ENCODE data around the gene SH3GLB1. TPM values are rescaled to one million over a fixed set of nuclear protein-coding genes. Genes with fewer than 3 reads are reported as not detected.

Gene SH3GLB1
- polyA plus RNA-seq, 1 donor from 2014 or later: 42.1 TPM

GRCh38 chr1:86753700-86754099 is 49.3 kb downstream of the SH3GLB1 start:
- peaks cover 5% of the 10 kb centered on the region for H3K27me3 Mint-ChIP-seq
- H3K4me3 Mint-ChIP-seq: no peak overlapping the region
- H3K27ac Mint-ChIP-seq: no peak overlapping the region
- peaks cover 6 to 10% (median 6%) of the 10 kb centered on the region in 3 donors for H3K4me1 Mint-ChIP-seq
- no peaks in the 10 kb centered on the region for H3K36me3 Mint-ChIP-seq
- H3K9me3 Mint-ChIP-seq: peaks cover 0 to 4% (median 0%) of the 10 kb centered on the region in 3 donors

DNA sequence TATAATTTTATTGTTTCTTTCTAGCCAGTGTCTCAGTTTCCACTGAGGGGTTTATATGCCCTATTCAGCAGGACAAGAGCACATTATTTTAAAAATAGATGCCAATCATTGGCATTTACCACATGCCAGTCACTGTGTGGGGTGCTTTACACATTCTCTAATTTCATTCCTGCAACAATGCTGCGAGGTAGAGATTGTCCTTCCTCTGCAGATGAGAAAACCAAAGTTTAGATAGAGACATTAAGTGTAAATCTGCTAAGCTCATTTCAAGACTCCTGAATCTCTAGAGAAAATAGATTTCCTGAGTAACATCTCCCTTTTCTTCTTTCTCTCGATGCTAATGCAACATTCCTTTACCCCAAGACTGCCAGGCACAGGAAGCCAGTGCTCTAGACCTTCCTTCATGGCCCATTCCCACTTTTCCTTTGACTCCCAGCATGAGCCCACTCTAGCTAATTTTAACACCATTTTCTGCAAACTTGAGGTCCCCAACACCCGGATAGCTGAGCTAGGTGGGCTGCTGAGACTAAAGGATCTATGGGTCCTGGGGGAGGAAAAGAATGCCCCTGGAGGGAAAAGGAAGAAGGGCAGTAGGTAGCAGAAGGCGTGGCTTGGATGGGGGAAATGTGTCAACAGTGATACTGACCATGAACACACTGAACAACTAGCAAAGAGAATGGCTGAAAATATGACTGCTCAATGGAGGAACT is 50.0 kb downstream of the SH3GLB1 start:
- Mint-ChIP-seq H3K27ac (peak overlapping the region in 1 of 3 donors; percentile 4), H3K4me1 (peaks cover 6 to 10% (median 6%) of the 10 kb centered on the region in 3 donors), H3K36me3 (no peaks in the 10 kb centered on the region), H3K9me3 (peaks cover 0 to 5% (median 4%) of the 10 kb centered on the region in 3 donors), H3K27me3 (peaks cover 7% of the 10 kb centered on the region), H3K4me3 (peak overlapping the region in 1 of 4 donors; percentile 9)

- peaks cover 3 to 10% (median 4%) of the 10 kb centered on the region in 3 donors for H3K9me3 Mint-ChIP-seq
- H3K4me3 Mint-ChIP-seq: peak overlapping the region in 3 of 4 donors; percentile 74 to 92 (median 76)
- H3K27ac Mint-ChIP-seq: peak overlapping the region in 1 of 3 donors; percentile 1
- H3K4me1 Mint-ChIP-seq: peaks cover 6 to 10% (median 6%) of the 10 kb centered on the region in 3 donors
- H3K36me3 Mint-ChIP-seq: no peaks in the 10 kb centered on the region
- H3K27me3 Mint-ChIP-seq: peaks cover 8% of the 10 kb centered on the region
These were observed 51.7 kb downstream of the SH3GLB1 start for GRCh38 chr1:86756062-86756406.

DNA sequence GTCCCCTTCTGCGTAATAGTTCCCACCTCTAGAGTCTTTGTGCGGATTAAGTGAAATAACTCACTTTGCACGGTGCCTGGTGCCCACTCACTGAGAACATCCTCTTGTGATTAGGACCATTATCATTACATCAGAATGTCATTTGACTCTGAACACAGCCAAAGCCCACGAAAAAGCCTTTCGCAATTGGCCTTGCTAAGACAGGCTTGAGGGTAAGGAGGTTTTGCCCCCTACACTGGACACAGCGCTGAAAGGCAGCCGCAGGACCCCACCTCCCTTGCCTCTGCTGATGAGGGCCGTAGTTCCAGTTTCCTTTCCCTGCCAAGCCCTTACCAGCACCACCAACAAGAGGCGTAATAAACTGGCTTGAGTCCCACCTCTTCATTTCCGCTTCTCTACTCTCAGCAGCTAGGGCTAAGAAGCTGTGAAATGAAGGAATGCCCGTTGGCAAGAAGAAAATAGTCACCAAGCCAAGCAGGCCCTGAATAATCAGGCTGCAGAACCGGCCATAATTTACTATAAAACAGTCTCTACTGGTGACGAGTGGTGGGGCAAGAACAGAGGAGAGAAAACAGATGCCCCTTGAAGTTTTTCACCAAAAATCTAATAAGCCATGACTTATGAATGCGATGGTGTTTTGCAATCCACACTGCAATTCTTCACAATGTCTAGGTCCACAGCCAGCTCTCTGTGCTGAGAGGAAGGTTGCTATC is 53.1 kb downstream of the SH3GLB1 start:
- Mint-ChIP-seq H3K9me3 (peaks cover 3 to 10% (median 4%) of the 10 kb centered on the region in 3 donors), H3K27ac (no peak overlapping the region), H3K4me1 (peaks cover 6 to 10% (median 6%) of the 10 kb centered on the region in 3 donors), H3K4me3 (no peak overlapping the region), H3K27me3 (peaks cover 12% of the 10 kb centered on the region), H3K36me3 (no peaks in the 10 kb centered on the region)

DNA sequence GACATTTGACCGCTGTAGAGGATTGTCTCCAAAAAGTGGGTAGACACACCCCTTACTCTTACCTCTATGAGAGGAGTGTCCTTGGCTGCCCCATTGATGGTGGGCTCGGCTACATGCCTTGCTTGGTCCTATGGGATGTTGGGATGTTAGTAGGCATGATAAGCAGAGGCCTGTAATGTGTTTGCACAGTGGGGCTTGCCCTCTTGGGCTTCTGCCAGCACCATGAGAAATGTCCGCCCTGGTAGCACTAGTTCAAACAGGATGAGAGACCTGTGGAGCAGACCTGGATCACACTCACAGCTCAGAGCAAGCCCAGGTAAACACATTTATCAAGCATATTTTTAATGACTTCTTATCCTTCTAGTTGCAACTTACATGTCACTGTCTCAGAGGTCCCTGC is 54.2 kb downstream of the SH3GLB1 start:
- Mint-ChIP-seq H3K36me3 (no peaks in the 10 kb centered on the region), H3K9me3 (peaks cover 3 to 10% (median 4%) of the 10 kb centered on the region in 3 donors), H3K27ac (no peak overlapping the region), H3K4me1 (peaks cover 6 to 10% (median 6%) of the 10 kb centered on the region in 3 donors), H3K4me3 (no peak overlapping the region), H3K27me3 (peaks cover 17% of the 10 kb centered on the region)

DNA sequence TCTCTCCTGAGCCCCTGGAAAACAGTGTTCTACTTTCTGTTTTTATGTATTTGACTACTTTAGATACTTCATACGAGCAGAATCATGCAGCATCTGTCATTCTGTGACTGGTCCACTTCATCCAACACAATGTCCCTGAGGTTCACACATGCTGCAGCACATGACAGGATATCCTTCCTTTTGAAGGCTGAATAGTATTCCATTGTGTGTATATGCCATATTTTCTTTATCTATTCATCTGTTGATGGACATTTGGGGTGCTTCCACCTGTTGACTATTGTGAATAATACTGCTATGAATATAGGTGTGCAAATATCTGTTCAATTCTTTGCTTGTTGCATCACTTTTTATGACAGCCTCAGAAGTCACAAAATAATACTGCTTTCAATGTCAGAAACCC is 55.8 kb downstream of the SH3GLB1 start:
- H3K36me3 Mint-ChIP-seq: no peaks in the 10 kb centered on the region
- H3K4me3 Mint-ChIP-seq: no peak overlapping the region

GRCh38 chr1:86762336-86762735 is 58.0 kb downstream of the SH3GLB1 start:
- no peak overlapping the region for H3K27ac Mint-ChIP-seq
- H3K36me3 Mint-ChIP-seq: no peaks in the 10 kb centered on the region
- H3K4me1 Mint-ChIP-seq: no peaks in the 10 kb centered on the region
- peaks cover 15% of the 10 kb centered on the region for H3K27me3 Mint-ChIP-seq
- peaks cover 2 to 13% (median 5%) of the 10 kb centered on the region in 3 donors for H3K9me3 Mint-ChIP-seq
- H3K4me3 Mint-ChIP-seq: no peak overlapping the region

More for the DNA sequence above, 55.8 kb downstream of the SH3GLB1 start:
- no peak overlapping the region for H3K27ac Mint-ChIP-seq
- H3K9me3 Mint-ChIP-seq: peaks cover 2 to 10% (median 3%) of the 10 kb centered on the region in 3 donors
- peaks cover 13% of the 10 kb centered on the region for H3K27me3 Mint-ChIP-seq
- peaks cover 6% of the 10 kb centered on the region in 3 donors for H3K4me1 Mint-ChIP-seq

DNA sequence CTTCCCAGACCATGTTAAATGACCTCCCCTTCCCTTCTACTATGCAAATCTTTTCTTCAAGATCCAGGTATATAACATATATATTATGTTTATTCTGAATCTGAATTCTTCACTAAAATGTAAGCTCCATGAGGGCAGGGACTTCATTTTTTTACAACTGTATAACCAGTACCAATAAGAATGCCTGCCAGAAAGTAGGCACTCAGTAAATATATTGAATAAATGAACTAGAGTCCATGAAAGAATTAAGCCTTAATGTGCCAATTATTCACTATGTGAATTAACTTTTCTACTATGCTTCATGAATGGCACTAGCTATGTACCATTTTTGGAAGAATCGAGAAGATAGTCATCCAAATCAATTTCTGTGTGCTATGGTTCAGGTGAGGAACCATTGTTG is 60.1 kb downstream of the SH3GLB1 start:
- Mint-ChIP-seq H3K27ac (no peak overlapping the region), H3K36me3 (no peaks in the 10 kb centered on the region), H3K9me3 (peaks cover 0 to 10% (median 8%) of the 10 kb centered on the region in 3 donors), H3K27me3 (peaks cover 14% of the 10 kb centered on the region), H3K4me3 (no peak overlapping the region), H3K4me1 (no peaks in the 10 kb centered on the region)

GRCh38 chr1:86765073-86765472 is 60.7 kb downstream of the SH3GLB1 start:
- Mint-ChIP-seq H3K27me3 (peaks cover 14% of the 10 kb centered on the region), H3K36me3 (no peaks in the 10 kb centered on the region), H3K9me3 (peaks cover 0 to 7% (median 6%) of the 10 kb centered on the region in 3 donors), H3K4me3 (no peak overlapping the region), H3K4me1 (no peaks in the 10 kb centered on the region), H3K27ac (no peak overlapping the region)

DNA sequence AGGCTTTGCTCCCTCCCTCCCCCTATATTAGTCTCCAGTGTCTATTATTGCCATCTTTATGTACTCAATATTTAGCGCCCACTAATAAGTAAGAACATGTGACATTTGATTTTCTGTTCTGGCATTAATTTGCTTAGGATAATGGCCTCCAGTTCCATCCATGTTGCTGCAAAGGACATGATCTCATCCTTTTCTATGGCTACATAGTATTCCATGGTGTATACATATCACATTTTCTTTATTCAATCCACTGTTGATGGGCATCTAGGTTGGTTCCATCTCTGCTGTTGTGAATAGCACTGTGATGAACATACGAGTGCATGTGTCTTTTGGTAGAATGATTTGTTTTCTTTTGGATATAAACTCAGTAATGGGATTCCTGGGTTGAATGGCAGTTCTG is 61.3 kb downstream of the SH3GLB1 start:
- no peaks in the 10 kb centered on the region for H3K36me3 Mint-ChIP-seq
- no peaks in the 10 kb centered on the region for H3K4me1 Mint-ChIP-seq
- H3K4me3 Mint-ChIP-seq: no peak overlapping the region
- H3K9me3 Mint-ChIP-seq: peaks cover 0 to 6% (median 5%) of the 10 kb centered on the region in 3 donors
- no peak overlapping the region for H3K27ac Mint-ChIP-seq
- H3K27me3 Mint-ChIP-seq: peaks cover 14% of the 10 kb centered on the region

GRCh38 chr1:86768554-86768953 is 64.2 kb downstream of the SH3GLB1 start:
- Mint-ChIP-seq H3K36me3 (no peaks in the 10 kb centered on the region), H3K4me3 (no peak overlapping the region), H3K27me3 (peaks cover 4% of the 10 kb centered on the region), H3K4me1 (peaks cover 0 to 6% (median 5%) of the 10 kb centered on the region in 3 donors), H3K9me3 (peaks cover 0 to 6% (median 5%) of the 10 kb centered on the region in 3 donors), H3K27ac (no peak overlapping the region)

DNA sequence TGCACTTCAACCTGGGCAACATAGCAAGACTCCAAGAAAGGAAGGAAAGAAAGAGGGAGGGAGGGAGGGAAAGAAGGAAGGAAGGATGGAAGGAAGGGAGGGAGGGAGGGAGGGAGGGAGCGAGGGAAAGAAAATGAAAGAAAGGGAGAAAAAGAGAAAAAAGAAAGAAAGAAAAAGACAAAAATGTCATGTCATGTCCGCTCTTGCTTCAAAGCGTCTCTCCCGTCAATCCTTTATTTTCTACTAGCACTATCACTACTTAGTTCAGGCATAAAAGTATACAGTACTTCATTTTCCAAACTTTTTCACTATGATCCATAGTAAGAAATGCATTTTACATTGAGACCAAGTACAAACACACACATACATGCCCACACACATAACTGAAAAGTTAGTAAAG is 64.7 kb downstream of the SH3GLB1 start:
- no peaks in the 10 kb centered on the region for H3K36me3 Mint-ChIP-seq
- no peak overlapping the region for H3K4me3 Mint-ChIP-seq
- peaks cover 4 to 11% (median 10%) of the 10 kb centered on the region in 3 donors for H3K4me1 Mint-ChIP-seq
- peaks cover 0 to 6% (median 5%) of the 10 kb centered on the region in 3 donors for H3K9me3 Mint-ChIP-seq
- peaks cover 4% of the 10 kb centered on the region for H3K27me3 Mint-ChIP-seq
- H3K27ac Mint-ChIP-seq: no peak overlapping the region

GRCh38 chr1:86773341-86774288 is 69.2 kb downstream of the SH3GLB1 start:
- Mint-ChIP-seq H3K4me1 (peaks cover 11 to 25% (median 14%) of the 10 kb centered on the region in 3 donors), H3K36me3 (no peaks in the 10 kb centered on the region), H3K27ac (peak overlapping the region in 1 of 3 donors; percentile 74), H3K9me3 (peaks cover 0 to 3% (median 0%) of the 10 kb centered on the region in 3 donors), H3K27me3 (no peaks in the 10 kb centered on the region), H3K4me3 (no peak overlapping the region)

Measured in IgD-negative memory B cell (primary cell).